VCaP (cell line): ENCODE data around the gene MTHFR.

Experiments used
- H3K27ac ChIP-seq: fragments of 450-650 bp; 2 replicates; pipeline ENCODE4 v1.5.1; 2017
- TF ChIP-seq, protein P1 (sequence below): fragments of 450-650 bp; conservative IDR thresholded peaks from 2 replicates; pipeline ENCODE4 v1.5.1; 2017; ENCODE audit warnings: mild to moderate bottlenecking, moderate library complexity

MTHFR gene

DNA sequence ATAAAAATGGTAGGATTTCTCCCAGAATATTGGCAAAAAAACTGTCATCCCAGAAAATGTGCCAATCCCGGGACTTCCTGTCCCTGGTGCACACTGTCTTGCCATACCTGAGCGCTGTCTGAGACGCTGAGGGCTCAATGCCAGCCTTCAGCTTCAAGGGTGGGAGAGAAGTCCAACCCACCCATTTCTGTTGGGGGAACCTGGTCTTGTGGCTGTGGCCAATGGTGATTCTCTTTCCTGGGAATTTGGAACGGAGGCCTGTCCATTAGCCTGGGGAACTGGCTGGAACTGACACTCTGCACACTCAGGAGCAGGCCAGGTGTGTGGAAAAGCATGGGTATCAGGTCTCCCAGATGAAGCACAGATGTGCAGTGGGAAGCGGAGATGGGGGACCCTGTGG lies 6.7 kb downstream of the MTHFR start:
- TF ChIP-seq, protein P1, sequence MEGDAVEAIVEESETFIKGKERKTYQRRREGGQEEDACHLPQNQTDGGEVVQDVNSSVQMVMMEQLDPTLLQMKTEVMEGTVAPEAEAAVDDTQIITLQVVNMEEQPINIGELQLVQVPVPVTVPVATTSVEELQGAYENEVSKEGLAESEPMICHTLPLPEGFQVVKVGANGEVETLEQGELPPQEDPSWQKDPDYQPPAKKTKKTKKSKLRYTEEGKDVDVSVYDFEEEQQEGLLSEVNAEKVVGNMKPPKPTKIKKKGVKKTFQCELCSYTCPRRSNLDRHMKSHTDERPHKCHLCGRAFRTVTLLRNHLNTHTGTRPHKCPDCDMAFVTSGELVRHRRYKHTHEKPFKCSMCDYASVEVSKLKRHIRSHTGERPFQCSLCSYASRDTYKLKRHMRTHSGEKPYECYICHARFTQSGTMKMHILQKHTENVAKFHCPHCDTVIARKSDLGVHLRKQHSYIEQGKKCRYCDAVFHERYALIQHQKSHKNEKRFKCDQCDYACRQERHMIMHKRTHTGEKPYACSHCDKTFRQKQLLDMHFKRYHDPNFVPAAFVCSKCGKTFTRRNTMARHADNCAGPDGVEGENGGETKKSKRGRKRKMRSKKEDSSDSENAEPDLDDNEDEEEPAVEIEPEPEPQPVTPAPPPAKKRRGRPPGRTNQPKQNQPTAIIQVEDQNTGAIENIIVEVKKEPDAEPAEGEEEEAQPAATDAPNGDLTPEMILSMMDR = no peak
- H3K27ac ChIP-seq = no peak overlapping the region

DNA sequence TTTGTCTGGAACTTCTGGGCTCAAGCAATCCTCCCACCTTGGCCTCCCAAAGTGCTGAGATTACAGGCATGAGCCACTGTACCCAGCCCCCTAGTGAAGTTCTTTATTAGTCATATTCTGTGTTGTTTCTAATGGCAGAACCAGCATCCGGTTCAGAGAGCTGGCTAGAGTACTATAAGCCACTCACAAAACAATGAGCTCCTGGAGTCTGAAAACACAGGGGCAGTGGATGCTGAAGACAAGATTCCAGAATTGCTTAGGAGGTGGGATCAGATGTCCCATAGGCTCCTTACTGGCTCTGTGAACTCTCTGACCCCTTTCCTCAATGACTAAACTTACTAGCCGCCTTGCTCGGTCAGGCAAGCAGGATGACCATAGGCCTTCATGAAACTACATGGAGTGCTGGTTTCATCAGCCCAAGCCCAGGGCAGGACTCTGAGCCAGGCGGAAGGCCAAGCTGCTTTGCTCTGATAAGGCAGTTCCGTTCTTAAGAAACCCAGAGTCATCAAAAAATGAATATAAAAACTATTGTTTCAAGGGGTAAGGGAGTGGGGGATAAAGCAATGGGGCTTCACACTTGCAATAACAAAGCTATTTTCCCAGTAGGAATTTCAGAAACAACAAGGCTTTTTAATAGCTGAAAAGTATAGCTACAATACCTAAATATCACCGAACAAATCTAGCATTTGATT lies 8.1 kb downstream of the MTHFR start:
- TF ChIP-seq, protein P1 = no peak
- H3K27ac ChIP-seq = no peak overlapping the region

DNA sequence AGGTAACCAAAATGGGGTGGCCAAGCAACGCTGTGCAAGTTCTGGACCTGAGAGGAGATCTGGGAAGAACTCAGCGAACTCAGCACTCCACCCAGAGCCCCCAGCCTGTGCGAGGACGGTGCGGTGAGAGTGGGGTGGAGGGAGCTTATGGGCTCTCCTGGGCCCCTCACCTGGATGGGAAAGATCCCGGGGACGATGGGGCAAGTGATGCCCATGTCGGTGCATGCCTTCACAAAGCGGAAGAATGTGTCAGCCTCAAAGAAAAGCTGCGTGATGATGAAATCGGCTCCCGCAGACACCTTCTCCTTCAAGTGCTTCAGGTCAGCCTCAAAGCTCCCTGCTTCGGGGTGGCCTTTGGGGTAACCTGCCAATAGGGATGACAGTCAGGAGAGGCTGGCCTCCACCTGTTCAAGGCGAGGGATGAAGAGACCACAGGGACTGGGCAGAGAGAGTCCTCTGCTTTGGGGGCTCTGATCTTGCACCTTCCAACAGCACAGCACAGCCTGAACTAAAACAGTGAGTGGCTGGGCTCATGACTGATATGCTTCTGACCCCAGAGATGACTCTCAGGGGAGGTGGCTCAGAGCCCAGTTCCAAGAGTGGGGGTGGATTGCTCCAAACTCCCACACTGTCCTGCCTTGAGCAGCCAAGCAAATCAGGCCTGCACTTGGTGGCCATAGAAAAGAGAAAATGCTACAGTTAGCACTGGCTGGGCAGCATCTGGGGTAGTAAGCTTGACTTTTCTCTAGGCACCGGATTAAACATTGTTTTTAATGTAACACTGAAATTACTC lies 9.5 kb downstream of the MTHFR start:
- no peak overlapping the region for H3K27ac ChIP-seq
- TF ChIP-seq, protein P1 = no peak

DNA sequence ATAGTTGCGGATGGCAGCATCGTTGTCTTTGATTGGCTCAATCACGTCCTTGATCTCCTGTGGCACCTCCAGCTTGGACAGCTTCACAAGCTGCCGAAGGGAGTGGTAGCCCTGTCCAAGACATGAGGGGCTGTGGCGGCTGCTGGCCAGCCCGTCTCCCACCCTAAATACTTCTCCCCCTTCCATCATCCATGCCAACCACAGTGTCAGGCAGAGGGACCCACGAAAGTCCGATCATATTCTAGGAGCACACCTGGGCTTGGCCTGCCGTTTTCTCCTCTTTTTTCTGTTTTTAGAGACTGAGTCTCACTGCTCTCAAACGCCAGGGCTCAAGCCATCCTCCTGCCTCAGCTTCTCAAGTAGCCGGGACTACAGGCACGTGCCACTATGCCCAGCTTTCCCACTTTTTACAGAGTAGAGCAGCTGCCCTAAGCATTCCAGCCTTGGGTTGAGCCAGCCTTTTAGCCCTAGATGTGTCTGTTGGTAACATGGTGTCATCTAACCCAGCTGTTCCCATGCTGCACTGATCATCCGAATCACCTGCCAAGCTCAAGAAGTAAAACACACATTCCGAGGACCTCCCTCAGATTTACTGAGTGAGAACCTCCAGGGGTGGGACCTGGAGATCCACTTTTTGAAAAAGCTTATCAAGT lies 10.4 kb downstream of the MTHFR start:
- H3K27ac ChIP-seq = no peak overlapping the region
- TF ChIP-seq, protein P1 = no peak

DNA sequence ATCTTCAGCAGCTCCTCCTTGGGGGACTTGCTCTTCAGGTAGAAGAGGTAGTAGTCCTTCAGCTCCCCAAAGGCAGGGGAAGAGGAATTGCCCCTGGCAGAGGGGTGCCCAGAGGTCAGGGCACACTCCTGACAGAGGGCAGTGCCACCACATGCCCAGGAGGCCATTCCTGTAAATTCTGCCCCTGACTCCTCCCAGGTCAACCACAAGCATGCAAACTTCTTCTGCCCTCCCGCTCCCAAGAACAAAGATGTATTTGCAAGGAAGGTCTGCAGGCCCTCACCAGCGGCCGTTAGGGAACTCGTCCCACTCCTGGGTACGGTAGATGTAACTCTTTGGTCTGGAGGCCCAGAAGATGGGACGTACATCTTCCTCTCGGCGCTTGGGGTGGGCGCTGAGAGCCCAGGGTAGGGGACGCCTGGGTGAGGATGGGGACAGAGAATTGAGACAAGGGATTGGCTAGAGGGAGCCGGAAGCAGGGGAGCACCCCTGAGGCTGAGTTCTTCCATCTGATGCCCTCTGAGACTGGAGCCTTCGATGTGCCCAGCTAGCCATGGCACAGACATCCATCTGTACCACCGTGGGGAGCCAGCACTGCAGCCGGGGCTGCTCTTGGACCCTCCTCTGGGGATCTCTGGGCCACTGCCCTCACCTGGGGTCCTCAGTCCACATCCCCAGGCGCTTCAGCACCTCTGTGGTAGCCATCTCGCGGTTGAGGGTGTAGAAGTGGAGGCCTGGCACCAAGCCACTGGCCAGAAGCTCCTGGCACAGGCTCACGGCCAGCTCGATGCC lies 11.1 kb downstream of the MTHFR start:
- TF ChIP-seq, protein P1 = no peak
- no peak overlapping the region for H3K27ac ChIP-seq

DNA sequence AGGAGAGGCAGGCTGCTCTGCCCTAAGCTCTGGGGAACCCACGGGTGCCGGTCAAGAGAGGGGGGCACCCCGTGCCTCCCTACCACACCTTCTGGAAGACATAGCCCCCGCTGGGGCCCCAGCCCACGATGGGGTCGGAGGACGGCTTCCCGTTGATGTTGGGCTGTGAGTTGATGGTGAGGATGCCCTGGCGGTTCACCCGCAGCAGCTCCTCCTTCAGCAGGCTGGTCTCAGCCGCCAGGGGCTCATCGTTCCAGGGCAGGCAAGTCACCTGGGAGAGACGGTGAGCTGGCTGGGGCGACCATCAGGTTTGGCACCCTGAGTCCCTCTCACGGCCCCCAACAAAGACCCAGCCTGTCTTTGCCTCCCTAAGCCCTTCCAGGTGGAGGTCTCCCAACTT lies 11.9 kb downstream of the MTHFR start:
- TF ChIP-seq, protein P1 = no peak
- no peak overlapping the region for H3K27ac ChIP-seq
